GM19035 (cell line): ENCODE data around the gene MRPL54.
"Not testable (repeated sequence)": the region's sequence is repeated elsewhere in the genome, so short reads cannot be mapped to it uniquely, and the experiment has no call there.

ENCODE experiments used
- ATAC-seq: cut with Tn5 transposase; IDR thresholded peaks from one replicate; pipeline ENCODE4 v1.9.1; 2021; ENCODE audit not compliant: unreplicated experiment

The MRPL54 gene

DNA sequence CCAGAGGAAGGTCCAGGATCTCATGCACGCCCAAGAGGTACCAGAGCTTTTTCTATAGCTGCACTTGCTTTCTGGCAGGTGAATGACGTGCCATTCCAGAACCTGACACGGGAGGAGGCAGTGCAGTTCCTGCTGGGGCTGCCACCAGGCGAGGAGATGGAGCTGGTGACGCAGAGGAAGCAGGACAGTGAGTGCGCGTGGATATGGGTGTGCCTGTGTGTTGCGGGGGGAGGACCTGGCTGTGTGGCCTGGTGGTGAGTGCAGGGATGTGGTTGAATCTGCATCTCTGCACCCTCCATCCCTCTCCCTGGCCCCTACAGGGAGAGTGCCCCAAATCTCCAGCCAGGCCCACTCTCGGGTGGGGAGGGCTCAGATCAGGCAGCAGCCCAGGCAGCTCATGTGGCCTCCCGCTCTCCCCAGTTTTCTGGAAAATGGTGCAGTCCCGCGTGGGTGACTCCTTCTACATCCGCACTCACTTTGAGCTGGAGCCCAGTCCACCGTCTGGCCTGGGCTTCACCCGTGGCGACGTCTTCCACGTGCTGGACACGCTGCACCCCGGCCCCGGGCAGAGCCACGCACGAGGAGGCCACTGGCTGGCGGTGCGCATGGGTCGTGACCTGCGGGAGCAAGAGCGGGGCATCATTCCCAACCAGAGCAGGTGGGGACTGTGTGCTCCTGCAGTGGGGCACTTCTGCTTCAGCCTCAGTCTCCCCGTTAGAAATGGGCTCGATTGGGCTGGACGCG lies 23.8 kb upstream of the MRPL54 start:
- no peak for ATAC-seq

DNA sequence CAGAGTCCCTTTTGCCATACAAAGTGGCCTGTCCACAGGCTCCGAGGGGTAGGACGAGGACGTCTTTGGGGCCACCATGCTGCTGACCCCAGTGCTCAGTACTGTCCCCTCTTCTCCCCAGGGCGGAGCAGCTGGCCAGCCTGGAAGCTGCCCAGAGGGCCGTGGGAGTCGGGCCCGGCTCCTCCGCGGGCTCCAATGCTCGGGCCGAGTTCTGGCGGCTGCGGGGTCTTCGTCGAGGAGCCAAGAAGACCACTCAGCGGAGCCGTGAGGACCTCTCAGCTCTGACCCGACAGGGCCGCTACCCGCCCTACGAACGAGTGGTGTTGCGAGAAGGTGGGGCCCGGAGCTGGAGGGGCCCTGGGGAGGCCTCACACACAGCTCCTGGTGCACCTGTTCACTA lies 22.1 kb upstream of the MRPL54 start:
- ATAC-seq: no peak

DNA sequence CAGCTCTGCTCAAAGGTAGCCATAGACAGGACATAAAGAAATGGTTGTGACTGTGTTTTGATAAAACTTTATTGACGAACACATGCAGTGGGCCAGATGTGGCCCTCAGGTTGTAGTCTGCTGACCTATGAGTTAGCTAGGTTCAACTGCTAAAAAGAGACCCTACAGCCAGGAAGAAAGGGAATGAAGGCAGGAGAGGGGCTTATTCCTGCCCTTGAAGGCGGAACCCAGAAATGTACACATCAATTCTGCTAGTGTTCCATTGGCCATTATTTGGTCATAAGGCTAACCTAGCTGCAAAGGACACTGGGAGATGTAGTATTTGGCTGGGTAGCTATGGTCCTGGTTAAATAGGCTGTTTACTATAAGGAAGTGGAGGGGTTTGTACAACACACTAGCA lies 19.0 kb upstream of the MRPL54 start:
- ATAC-seq: no peak

DNA sequence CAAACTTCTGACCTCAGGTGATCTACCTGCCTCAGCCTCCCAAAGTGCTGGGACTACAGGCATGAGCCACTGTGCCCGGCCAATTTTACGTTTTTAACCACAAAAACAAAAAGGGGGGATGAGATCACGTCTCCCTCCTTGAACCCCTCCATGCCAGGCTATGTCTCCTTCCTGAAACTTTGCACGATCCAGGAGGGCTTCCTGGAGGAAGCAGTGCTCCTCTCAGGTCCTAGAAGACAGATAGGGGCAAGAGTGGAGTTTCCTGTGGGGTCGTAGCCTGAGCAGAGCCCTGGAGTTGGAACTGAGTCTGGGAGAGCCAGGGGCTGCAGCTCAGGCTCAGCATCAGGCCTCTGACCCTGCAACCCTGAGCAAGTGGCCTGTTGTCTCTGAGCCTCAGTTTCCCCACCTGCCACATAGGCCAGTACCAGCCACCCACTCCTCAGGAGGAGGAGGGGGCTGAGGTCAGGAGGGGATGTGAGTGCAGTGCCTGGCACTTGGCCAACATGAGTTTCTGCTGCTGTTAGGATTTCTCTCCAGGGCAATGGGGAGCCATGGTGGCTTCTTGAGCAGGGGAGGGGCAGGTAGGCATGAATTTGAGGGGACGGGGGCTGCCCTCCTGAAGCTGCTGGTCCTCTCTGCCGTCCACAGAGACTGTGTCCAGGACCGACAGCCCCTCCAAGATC lies 17.0 kb upstream of the MRPL54 start:
- no peak for ATAC-seq

DNA sequence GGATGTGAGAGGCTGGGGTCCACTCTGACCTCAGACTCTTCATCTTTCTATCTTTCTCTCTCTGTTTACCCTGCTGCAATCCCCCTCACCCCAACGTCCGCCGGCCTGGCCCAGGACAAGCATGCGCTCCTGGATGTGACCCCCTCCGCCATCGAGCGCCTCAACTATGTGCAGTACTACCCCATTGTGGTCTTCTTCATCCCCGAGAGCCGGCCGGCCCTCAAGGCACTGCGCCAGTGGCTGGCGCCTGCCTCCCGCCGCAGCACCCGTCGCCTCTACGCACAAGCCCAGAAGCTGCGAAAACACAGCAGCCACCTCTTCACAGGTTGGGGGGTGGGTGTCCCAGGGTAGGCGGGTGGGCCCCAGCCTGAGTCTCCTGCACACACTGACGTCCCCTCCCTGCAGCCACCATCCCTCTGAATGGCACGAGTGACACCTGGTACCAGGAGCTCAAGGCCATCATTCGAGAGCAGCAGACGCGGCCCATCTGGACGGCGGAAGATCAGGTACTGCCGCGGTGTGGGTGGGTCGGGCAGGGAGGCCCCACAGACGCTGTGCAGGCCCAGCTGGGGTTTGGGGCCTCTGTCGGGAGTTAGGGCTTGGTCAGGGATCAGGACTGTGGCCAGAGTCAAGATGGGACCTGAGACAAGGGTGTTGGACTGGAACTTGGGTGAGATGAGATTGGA lies 16.0 kb upstream of the MRPL54 start:
- no peak for ATAC-seq

DNA sequence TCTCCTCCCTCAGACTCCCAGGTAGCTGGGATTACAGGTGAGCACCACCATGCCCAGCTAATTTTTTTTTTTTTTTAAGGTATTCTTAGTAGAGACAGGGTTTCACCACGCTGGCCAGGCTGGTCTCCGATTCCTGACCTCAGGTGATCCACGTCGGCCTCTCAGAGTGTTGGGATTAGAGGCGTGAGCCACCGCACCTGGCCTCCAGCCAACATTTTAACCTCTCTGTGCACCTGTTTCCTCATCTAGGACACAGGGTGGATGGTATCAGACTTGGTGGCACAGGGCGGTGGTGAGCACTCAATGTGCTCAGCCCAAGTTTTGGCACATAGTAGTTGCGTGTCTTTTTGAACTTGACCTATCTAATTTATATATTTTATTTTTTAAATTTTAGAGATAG lies 13.5 kb upstream of the MRPL54 start:
- no peak for ATAC-seq

DNA sequence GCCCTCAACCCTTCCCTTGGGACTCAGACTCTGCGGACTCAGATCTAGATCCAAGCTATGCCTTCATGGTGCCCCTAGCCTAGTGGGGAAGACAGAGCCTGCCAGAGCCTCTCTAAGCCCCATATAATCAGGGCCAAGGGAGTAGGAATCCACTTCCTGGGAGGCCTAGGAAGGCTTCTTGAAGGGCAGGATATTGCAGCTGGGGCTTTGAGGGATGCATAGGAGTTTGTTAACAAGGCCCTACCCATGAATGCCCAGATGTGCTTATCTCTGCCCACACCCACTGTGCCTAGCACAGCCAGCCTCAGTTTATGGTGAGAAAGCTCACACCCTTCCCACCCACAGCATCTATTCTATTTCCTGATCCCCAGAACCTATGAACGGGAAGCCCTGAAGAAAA lies 12.3 kb upstream of the MRPL54 start:
- ATAC-seq: no peak

DNA sequence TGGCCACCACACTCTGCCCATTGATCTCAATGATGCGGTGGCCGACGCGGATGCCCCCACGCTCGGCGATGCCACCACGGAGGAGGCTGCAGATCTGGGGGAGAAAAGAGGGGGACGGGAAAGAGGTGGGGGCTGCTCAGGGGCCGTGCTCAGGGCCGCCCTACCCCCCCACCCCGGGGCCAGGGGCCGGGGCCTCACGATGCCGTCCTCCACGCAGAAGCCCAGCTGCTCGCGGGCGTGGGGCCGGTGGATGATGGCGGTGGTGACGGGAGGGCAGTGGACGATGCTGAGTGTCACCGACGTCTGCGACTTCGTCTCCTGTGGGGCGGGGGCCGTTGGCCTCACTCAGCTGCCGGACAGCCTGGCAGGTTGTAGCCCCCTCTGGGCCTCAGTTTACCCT lies 11.2 kb upstream of the MRPL54 start:
- no peak for ATAC-seq

DNA sequence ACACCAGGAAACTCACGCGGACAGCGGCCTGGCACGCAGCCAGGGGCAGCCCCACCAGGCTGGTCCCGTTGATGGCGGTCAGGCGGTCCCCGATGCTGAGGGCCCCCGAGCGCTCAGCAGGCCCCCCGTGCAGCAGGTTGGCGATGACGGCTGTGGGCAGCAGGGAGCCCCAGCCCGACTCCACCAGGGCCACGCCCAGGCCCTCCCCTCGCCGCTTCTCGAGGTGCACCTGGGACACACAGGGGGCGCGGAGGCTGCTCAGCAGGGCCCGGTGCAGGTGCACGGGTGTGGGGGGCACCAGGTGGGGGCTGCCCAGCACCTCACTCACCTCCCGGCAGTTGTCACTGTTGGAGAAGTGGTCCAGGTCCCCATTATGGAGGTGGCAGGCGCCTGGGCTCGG lies 10.0 kb upstream of the MRPL54 start:
- ATAC-seq: no peak

DNA sequence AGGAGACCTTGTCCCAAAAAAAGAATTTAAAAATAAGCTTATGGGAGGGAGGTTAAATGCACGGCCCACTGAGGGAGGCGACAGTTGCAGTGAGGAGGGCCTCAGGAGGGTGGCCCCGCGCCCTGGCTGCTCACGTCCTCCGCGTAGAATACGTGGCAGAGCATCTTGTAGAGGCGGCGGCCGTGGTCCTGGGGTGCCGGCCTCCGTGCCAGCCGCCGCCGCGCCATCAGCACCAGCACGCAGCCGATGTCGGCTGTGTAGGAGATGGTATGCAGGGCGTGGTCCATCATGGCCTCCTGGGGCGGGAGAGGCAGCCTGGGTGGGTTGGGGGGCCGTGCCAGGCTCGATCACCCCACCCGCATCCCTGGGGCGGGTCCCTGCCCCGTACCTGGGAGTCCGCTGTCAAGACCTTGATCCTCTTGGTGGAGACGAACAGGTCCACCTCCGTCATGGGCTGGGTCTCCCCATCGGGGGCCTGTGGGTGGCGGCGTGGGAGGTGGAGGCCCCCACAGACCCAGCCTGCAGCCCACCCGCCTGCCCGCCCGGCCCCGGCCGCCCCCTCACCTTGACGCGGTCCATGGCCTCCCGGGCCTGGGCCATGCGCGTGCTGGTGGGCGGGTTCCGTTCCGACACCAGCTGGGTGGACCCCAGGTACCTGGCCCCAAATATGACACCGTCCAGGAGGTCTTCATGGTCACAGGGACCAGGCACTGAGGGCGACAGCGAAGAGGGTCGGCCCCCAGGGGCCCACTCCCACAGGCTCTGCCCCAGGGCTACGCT lies 8.7 kb upstream of the MRPL54 start:
- ATAC-seq: no peak

DNA sequence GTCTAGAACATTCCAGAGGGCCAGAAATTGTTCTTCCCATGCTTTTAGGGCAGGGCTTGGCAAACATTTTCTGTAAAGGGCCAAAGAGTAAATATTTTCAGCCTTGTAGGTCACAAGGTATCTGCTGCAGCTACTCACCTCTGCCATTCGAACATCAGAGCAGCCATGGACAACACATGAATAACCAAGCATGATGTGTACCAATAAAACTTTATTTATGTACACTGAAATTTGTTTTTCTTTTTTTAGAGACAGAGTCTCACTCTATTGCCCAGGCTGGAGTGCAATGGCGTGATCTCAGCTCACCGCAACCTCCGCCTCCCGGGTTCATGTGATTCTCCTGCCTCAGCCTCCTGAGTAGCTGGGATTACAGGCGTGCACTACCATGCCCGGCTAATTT lies 4.8 kb upstream of the MRPL54 start:
- ATAC-seq: not testable (repeated sequence)

DNA sequence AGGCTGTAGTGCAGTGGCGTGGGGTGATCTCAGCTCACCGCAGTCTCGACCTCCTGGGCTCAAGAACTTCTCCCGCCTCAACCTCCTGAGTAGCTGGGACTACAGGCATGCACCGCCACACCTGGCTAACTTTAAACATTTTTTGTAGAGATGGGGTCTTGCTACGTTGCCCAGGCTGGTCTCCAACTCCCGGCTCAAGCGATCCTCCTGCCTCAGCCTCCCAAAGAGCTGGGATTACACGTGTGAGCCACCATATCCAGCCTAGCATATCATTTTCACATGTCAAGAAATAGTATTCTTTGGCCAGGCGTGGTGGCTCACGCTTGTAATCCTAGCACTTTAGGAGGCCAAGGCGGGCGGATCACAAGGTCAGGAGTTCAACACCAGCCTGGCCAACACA lies 4.2 kb upstream of the MRPL54 start:
- ATAC-seq: not testable (repeated sequence)

DNA sequence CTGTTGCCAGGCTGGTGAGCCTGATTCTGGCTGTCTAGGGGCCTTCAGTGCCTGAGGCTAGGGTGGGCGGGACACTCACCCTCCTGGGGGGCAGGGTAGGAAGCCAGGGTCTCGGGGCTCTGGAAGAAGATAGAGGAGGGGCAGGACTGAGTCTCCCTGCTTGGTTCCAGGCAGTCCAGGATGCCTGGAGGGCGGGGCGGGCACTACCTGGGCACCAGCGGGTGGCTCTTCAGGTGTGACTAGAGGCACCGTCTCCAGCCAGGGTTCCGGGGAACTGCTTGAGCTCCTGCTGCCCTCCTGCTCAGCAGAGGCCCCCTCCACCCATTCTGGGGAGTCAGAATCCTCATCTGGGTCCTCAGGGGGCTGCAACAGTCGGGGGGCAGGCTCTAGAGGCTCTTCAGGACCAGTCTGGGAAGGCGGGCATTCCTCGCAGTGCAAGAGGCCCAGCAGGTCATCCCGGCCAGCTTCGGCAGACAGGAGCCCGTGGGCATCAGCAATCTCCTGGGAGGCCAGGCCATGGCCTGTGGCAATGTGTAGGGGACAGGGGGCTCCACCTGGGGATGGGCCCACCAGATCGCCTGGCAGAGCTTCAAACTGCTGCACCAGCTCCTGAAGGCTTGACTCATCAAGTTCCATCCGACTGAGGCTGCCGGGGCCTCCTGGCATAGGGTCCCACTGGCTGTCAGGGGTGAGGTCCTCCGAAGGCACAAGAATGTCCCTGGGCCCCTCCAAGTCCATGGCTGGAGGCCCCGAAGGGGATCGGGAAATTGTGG lies 2.8 kb upstream of the MRPL54 start:
- ATAC-seq: no peak

DNA sequence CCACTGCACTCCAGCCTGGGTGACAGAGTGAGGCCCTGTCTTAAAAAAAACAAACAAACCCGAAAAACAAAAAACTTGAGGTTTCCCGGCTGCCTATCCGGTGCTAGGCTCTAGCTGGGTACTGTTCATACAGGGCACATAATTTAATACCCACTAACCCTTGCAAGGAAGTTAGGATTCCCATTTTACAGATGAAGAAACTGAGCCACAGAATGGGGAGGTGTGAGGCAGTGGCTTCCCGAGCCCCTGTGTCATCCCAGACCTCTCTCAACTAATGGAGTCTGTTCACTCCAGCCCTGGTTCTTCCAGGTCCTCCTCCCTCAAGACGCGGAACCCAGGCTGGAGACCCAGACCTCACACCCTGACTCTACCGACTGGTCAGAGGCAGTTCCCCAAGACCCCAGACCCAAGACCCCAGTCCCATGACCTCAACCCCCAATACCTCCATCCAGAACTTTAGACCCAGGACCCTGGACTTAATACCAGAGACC lies 1.6 kb upstream of the MRPL54 start:
- ATAC-seq: no peak

DNA sequence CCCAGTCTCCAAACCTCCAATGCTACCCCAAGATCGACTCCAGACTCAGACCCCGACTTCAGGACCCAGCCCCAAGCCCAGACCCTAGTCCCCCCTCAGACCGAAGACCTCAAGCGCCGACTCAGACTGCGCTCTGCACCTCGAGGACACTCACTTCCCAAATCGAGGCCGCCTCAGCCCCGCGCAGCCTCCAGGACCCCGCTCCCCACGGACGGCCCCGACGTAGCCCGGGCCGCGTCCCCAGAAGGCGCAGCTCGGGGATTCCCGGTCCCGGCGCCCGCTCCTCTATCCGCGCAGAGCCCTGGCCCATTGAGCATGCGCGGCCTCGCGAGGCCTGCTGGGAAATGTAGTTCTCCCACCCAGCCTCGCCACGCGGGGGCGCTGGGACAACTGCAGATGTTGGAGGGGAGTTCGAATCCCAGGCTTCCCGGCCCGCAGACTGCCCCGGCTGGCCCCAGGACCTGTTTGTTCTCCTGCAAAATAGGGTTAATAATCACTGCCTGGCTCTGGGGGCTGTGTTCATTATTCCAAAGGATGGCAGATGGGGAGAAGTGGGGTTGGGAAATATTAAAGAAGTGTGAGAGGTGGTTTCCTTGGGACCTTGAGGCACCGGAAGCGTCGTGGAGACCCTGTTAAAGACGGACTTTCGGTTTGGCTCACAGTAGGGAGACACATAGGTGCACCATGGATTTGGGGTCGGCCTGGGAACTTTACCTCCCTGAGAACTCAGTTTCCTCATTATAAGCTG lies 926 bp upstream of the MRPL54 start, which contains the start of gene APBA3:
Gene APBA3, minus strand, starts transcription at position 311 of the 748 bp plus-strand sequence. CDS start 1,428 bp downstream, outside the sequence.
- ATAC-seq: peak; percentile 55

DNA sequence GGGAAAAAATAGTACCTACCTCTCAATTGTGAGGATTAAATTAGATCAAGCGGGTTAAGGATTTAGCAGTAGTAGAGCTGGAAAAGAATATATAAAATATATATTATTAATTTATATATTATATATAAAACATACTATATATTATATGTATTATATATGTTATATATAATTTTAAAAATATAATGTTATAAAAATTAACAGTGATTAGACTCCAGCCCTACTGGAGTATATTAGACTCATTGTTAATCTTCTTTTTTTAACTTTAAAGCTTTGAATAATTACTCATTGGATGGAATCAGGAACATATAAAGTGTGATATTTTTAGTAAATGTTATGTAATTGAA lies 380 bp upstream of the MRPL54 start:
- no peak for ATAC-seq

DNA sequence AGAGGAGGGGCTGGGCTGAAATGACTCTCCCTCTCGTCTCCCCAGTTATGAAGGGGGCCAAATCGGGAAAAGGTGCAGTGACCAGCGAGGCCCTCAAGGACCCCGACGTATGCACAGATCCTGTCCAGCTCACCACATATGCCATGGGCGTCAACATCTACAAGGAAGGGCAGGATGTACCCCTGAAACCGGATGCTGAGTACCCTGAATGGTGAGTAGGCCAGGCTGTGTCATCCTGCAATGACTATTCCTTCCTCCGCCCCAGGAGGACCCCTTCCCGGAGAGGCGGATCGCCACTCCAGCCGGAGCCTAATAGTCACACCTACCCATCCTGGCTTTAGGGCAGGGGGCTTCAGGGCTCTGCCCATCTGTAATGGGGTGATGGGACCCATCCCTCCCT lies 2.6 kb downstream of the MRPL54 start:
- ATAC-seq: no peak

DNA sequence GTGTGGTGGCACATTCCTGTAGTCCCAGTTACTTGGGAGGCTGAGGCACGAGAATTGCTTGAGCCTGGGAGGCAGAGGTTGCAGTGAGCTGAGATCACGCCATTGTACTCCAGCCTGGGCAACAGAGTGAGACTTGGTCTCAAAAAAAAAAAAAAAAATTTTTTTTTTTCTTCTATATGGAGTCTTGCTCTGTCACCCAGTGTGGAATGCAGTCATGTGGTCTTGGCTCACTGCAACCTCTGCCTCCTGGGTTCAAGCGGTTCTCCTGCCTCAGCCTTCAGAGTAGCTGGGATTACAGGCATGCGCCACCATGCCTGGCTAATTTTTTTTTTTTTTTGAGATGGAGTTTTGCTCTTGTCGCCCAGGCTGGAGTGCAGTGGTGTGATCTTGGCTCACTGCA lies 3.3 kb downstream of the MRPL54 start:
- not testable (repeated sequence) for ATAC-seq

DNA sequence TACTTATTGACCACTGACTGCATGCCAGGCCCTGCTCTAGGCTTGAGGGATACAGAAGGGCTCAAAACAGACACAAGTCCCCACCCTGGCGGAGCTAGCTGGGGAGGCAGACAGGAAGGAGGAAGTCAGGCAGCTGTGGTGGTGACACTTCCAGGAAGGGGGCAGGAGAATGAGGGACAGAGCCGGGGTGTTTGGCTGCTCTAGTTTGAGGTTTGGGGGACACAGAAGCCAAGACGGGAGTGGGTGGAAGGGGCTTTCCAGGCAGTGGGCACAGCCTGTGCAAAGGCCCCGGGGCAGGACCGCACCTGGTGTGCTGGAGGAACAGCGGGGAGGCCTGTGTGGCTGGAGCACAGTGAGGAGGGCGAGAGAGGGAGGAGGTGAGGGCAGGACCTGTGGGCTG lies 4.0 kb downstream of the MRPL54 start:
- ATAC-seq: no peak

DNA sequence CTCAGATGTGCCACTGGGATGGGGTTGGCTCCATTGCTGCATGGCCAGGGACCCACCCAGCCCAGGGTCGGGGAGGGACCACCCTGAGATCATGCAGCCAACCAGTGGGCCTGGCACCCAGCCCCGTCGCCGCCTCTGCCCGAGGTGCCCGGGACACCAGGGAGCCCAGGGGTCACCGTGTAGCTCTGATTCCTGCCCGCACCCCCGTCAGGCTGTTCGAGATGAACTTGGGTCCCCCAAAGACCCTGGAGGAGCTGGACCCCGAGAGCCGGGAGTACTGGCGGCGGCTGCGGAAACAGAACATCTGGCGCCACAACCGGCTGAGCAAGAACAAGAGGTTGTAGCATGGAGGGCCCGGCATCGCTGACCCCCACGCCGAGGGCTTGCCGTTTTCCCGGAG lies 4.6 kb downstream of the MRPL54 start:
- no peak for ATAC-seq
